Measurements from ENCODE around the gene TRIM47. TPM values are rescaled to one million over a fixed set of nuclear protein-coding genes. Genes with fewer than 3 reads are reported as not detected.
A peak's percentile ranks its signal among the peaks of the same experiment; 100 is the strongest.

Gene TRIM47
- total RNA-seq, 1 donor: 15.1 TPM

DNA sequence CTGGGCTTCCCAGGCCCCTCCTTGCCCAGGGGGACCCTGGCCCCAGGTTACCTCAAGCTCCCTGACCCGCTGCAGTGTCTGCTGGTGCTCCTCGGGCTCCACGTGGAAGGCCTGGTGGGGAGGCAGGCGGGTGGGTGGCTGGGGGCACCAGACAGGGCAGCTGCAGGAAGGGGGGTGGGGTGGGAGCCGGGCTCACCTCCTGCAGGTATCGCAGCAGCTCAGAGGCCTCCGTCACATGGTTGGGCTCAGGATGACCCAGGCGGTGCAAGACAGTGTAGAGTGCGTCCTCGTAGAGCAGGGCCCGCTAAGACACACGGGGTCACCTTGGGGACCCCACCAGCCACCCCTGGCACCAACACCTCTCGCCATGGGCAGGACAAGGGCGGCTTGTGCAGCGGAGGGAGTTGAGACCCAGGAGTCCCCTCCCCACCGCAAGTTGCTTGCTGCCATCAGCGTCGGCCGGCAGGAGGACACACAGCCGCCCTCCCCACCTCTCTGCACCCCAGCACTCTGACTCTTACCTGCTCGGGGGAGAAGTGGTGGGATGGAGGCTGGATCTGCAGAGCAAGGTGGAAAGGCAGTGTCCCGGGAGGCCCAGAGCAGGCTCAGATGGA is 35.3 kb downstream of the TRIM47 start:
- no peak for DNase-seq (ENCODE audit: low read depth)
- TF ChIP-seq, protein P1, sequence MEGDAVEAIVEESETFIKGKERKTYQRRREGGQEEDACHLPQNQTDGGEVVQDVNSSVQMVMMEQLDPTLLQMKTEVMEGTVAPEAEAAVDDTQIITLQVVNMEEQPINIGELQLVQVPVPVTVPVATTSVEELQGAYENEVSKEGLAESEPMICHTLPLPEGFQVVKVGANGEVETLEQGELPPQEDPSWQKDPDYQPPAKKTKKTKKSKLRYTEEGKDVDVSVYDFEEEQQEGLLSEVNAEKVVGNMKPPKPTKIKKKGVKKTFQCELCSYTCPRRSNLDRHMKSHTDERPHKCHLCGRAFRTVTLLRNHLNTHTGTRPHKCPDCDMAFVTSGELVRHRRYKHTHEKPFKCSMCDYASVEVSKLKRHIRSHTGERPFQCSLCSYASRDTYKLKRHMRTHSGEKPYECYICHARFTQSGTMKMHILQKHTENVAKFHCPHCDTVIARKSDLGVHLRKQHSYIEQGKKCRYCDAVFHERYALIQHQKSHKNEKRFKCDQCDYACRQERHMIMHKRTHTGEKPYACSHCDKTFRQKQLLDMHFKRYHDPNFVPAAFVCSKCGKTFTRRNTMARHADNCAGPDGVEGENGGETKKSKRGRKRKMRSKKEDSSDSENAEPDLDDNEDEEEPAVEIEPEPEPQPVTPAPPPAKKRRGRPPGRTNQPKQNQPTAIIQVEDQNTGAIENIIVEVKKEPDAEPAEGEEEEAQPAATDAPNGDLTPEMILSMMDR (IDR thresholded peaks at IDR 0.05; ENCODE audit: insufficient read depth, low read depth, low read length): no peak
- no peak overlapping the region for H3K4me3 ChIP-seq (ENCODE audit: low read depth, low read length)

DNA sequence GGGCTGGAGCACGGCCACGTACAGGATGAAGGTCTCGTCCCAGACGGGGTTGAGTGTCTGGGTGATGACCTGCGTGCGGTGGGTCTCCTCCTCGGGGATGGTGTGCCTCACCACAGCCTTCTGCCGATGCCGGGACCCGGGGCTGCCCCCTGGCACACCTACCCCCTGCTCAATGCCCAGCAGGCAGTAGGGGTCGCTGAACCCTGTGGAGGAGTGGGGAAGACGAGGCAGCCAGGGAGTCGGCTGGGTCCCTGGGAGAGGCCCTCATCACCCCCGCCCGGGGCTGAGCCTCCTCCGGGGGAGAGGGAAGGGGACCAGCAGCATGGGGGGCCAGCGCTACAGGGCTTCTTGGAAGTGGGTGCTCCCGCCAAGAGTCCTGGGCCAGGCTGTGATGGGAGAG is 36.0 kb downstream of the TRIM47 start:
- H3K4me3 ChIP-seq (ENCODE audit: low read depth, low read length): no peak overlapping the region
- TF ChIP-seq, protein P1 (IDR thresholded peaks at IDR 0.05; ENCODE audit: insufficient read depth, low read depth, low read length): no peak
- no peak for DNase-seq (ENCODE audit: low read depth)

DNA sequence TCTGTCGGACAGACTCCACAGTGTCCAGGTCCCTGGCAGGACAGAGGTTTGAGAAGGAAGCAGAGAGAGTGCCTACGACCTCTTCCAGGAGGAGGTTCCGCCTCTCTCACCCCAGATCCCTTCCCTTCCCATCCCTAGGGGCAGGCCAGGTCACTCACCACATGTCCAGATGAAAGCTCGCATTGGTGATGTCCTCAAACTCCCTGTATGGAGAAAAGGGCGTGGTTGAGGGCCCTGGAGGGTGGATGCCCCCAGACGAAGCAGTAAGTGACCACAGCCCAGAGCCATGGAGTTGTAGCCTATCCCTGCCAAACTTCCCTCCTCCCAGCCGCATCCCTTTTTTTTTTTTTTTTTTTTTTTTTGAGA is 37.6 kb downstream of the TRIM47 start:
- TF ChIP-seq, protein P1 (IDR thresholded peaks at IDR 0.05; ENCODE audit: insufficient read depth, low read depth, low read length): no peak
- peak; percentile 24 for DNase-seq (ENCODE audit: low read depth)
- H3K4me3 ChIP-seq (ENCODE audit: low read depth, low read length): no peak overlapping the region

DNA sequence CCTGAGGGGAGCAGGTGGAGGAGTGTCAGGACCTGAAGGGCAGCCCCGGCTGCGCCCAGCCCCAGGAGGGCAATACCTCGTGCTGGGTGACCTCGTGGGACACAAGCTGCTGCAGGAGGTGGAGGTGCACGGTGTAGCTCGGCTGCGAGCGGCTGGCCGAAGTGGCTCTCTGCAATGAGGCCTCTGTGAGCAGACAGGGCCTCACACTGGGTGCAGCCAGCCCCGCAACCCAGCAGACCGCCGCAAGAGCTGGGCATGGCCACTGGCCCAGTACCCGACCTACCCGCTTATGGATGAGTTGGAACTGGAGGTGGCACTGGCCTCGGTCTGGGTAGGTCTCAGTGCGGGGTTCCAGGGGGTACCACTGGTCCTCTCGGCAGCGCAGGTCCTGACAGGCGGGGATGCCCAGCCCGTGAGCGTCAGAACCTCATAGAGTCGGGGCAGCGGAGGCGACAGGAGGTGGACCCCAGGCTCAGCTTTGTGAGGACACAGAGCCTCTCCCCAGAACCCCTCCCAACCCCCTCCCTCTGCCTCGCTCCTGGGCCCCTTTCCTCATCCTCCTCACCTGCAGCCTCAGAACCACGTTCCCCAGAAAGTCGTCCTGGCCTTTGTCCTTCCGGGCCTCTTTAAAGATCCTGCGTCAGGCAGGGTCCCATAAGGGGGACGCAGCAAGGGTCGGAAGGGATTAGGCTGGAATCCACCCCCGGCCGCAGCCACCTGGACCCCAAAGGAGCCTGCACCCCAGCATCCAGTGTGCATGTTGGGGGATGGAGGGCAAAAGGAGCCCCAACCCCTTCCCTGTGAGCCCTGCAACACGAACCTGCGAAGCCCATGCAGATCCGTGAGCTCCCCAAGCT is 38.2 kb downstream of the TRIM47 start:
- H3K4me3 ChIP-seq (ENCODE audit: low read depth, low read length): no peak overlapping the region
- TF ChIP-seq, protein P1 (IDR thresholded peaks at IDR 0.05; ENCODE audit: insufficient read depth, low read depth, low read length): no peak
- DNase-seq (ENCODE audit: low read depth): no peak

DNA sequence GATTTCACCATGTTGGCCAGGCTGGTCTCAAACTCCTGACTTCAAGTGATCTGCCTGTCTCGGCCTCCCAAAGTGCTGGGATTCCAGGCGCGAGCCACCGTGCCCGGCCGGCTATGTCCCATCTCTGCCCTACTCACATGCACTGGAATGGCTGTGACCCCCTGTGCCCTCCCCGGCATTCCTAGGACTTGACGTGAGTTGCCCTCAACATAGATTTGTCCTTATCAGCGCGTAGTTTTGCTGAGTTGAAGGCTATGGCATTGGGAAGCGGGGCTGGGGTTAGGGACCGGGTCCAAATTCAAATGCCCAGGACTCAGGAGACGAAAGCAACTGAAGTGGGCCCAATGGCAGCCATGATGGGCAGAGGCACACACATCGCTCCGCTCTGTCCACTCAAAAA is 40.0 kb downstream of the TRIM47 start:
- TF ChIP-seq, protein P1 (IDR thresholded peaks at IDR 0.05; ENCODE audit: insufficient read depth, low read depth, low read length): no peak
- H3K4me3 ChIP-seq (ENCODE audit: low read depth, low read length): no peak overlapping the region

DNA sequence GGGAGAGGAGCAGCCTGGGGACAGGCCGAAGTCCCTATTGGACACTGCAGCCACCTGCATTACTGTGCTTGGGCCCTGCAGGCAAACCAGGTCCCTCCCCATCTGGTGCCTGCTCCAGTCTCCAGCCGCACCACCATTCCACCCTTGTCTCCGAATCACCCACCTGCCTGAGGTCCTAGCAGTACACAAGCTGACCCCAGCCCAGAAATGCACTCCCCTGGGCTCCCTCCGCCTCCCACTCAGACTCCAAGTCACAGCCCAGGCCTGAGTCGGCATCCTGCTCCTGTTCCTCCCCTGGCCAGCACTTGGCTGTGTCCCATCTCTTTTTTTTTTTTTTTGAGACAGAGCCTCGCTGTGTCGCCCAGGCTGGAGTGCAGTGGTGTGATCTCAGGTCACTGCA is 40.5 kb downstream of the TRIM47 start:
- H3K4me3 ChIP-seq (ENCODE audit: low read depth, low read length): no peak overlapping the region
- TF ChIP-seq, protein P1 (IDR thresholded peaks at IDR 0.05; ENCODE audit: insufficient read depth, low read depth, low read length): no peak
- DNase-seq (ENCODE audit: low read depth): no peak

More for the DNA sequence above, 40.0 kb downstream of the TRIM47 start:
- DNase-seq (ENCODE audit: low read depth): no peak
